Uterus (tissue), 2 donors: ENCODE results near the gene LYPD6.

ENCODE experiments used
- POLR2A ChIP-seq, 2 donors: fragments of 450-650 bp; IDR thresholded peaks; one replicate each; pipeline ENCODE4 v1.6.1; 2016; ENCODE audit warnings: antibody characterized with exemption in 2 of 2, mild to moderate bottlenecking in 1 of 2, moderate library complexity in 1 of 2
- TF ChIP-seq, protein P1 (sequence below), 4 experiments: fragments of 200-600 bp in 2 of 4; fragments of 450-650 bp in 2 of 4; sonication (generic) in 2 of 4; IDR thresholded peaks; one replicate each; pipeline ENCODE4 v1.5.1; 2016 to 2019; ENCODE audit warnings: antibody characterized with exemption in 4 of 4, mild to moderate bottlenecking in 2 of 4, moderate library complexity in 1 of 4

DNA sequence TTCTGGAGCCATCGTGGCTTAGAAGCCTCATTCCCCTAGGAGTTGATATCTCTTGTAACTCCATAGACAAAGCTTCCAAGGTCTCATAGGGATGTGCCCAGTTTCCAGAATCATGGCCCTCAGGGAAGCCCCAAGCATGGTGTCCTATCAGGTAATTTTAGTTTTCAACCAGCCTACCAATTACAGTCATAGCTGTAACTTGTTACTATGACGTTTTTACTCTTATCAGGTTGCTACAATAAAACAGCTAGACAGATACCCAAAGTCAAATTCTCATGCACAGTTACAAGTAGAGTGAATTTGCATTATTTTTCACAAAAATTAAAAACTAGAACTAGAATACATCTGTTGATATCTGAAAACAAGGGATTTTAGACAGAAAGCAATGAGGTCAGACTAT, 8.9 kb downstream of the LYPD6 start:
- TF ChIP-seq, protein P1, sequence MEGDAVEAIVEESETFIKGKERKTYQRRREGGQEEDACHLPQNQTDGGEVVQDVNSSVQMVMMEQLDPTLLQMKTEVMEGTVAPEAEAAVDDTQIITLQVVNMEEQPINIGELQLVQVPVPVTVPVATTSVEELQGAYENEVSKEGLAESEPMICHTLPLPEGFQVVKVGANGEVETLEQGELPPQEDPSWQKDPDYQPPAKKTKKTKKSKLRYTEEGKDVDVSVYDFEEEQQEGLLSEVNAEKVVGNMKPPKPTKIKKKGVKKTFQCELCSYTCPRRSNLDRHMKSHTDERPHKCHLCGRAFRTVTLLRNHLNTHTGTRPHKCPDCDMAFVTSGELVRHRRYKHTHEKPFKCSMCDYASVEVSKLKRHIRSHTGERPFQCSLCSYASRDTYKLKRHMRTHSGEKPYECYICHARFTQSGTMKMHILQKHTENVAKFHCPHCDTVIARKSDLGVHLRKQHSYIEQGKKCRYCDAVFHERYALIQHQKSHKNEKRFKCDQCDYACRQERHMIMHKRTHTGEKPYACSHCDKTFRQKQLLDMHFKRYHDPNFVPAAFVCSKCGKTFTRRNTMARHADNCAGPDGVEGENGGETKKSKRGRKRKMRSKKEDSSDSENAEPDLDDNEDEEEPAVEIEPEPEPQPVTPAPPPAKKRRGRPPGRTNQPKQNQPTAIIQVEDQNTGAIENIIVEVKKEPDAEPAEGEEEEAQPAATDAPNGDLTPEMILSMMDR (IDR thresholded peaks at IDR 0.05) = no peak
- TF ChIP-seq POLR2A (IDR thresholded peaks at IDR 0.05) = no peak
